Suppressor macrophage treated with lipopolysaccharide for 4 hours (primary cell): ENCODE data around the gene MEIS2.

Source experiments
- DNase-seq: peaks from one replicate; pipeline ENCODE4 v3.0.0-alpha.2; 2020

The MEIS2 gene

GRCh38 chr15:37097144-37097919 lies 3.0 kb downstream of the MEIS2 start:
- DNase-seq: no peak

GRCh38 chr15:37096558-37097143 lies 3.7 kb downstream of the MEIS2 start:
- DNase-seq: no peak

DNA sequence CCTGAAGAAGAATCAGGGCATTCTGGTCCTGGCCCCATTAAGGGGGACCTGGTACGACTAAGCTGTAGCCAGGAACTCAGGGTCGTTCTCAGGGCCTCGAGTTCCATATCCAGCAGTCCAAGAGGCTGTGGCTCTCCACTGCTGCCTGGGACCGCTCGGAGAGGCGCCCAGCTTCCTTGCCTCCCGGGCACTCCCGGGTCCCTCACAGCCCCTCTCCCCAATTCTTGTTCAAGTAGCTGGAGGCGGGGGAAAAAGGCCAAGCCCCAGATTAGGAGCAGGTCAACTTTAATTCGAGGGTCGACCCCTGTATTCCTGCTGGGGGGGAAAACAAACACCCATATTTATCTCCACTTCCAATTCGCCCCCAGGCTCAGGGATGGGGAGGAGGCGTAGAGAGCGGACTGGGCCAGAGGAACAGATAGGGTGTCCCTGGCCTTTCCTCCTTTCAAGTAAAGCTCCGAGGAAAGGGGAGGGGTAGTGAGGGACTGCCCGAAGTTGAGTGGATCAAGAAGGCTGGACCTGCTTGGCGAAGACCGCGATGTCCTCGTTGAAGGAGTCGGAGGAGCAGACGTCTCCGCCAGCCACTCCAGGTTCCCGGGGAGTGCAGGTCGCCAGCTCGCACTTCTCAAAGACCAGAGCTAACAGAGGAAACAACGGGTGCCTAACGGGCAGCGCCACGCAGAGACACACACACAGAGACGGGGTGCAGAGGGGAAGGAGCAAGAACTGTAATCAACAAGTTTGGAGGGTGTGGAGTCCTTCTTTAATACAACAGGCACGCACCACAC lies 4.4 kb downstream of the MEIS2 start:
- DNase-seq: no peak

GRCh38 chr15:37094915-37095711 lies 5.2 kb downstream of the MEIS2 start:
- DNase-seq: no peak

- no peak for DNase-seq
Observed at GRCh38 chr15:37094333-37094914, 5.9 kb downstream of the MEIS2 start.

GRCh38 chr15:37093480-37094332 lies 6.6 kb downstream of the MEIS2 start:
- DNase-seq: no peak

GRCh38 chr15:37090543-37091175 lies 9.7 kb downstream of the MEIS2 start:
- DNase-seq: no peak

GRCh38 chr15:37088436-37088835 lies 11.9 kb downstream of the MEIS2 start:
- no peak for DNase-seq

DNA sequence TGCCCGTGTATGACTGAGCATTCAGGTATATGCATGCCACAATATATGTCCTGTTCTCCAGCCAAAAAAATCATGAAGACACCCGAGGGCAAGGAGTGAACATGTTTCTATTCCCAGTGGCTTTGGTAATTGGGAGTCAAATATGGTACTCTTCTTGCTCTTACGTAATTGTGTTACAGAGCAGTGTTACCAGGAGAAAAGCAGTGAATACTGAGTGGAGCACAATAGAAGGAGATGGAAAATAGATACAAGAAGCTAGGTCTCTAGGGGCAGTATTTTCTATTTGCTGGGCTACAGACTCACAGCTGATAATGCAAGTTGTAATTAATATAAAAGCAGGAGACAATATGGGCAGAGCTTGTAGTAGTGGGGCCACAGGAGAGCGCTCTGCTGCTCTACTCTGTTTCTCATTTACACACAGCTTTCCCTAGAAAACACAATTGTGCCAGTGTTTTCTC lies 13.2 kb downstream of the MEIS2 start:
- DNase-seq: no peak

DNA sequence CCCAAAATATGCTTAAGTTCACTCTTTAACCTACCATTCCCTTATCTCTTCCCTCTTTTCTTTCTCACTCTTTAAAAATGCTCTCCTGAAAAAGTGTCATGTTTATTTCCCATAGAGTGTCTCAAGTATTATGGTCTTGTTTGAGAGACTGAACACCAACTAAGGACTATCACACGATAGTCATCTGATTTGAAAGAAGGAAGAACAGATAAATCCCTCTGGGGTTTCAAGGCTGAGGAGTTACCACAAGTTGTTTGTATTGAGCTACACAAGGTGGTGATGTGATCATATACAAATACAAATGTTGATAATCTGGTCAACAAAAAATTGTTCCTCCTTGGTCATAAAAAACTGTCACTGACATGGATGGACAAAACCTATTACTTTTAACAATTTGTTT lies 13.8 kb downstream of the MEIS2 start:
- no peak for DNase-seq

DNA sequence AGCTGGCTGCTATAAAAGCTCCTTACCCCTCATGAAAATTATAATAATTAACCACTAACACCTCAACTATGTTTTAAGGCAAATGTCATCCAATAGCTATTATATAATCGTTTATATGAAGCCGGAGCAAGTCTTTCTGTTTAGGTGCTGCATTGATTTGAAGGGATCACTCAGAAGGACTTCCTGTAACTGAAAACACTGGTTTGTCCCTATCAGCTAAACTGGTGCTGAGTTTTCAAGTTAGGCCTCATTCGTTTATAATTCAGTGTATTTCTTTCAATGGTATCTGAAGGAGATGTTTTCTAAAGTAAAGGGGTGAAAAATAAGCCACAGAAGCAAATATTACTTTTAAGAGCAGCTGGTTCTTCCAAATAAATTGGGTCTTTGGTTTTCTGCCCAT lies 14.2 kb downstream of the MEIS2 start:
- no peak for DNase-seq

GRCh38 chr15:37084602-37085001 lies 15.7 kb downstream of the MEIS2 start:
- no peak for DNase-seq

DNA sequence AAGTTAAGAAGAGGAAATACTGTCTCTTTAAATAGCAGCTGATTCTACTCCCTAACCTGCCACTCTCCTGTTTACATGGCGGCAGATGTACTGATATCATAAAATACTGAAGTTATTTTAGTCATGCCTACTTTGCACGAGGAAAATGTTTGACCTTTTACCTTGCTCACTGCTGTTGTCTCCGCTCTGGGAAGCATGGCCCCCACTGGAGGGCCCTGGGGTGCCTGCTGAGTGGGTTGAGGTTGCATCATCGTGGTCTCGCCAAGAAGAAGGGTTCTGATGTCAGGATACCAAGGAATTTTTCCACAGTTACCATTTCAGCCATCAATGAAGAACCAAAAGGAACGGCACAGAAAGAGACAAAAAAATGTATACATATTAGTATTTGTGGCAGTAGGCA lies 16.7 kb downstream of the MEIS2 start:
- no peak for DNase-seq

GRCh38 chr15:37081983-37082382 lies 18.4 kb downstream of the MEIS2 start:
- no peak for DNase-seq

- no peak for DNase-seq
Observed at GRCh38 chr15:37080261-37080921, 20.0 kb downstream of the MEIS2 start.

GRCh38 chr15:37079726-37080125 lies 20.6 kb downstream of the MEIS2 start:
- DNase-seq: no peak

- DNase-seq: no peak
Observed at GRCh38 chr15:37078566-37078965, 21.8 kb downstream of the MEIS2 start.

- no peak for DNase-seq
Observed at GRCh38 chr15:37077623-37078351, 22.6 kb downstream of the MEIS2 start.

GRCh38 chr15:37076543-37076942 lies 23.8 kb downstream of the MEIS2 start:
- no peak for DNase-seq

GRCh38 chr15:37075777-37076176 lies 24.6 kb downstream of the MEIS2 start:
- no peak for DNase-seq
